NCI-H2196 treated with DMSO at 0.1 percent for 48 hours (cell line): ENCODE measurements around the gene SEM1.
"Not testable (repeated sequence)": the region's sequence is repeated elsewhere in the genome, so short reads cannot be mapped to it uniquely, and the experiment has no call there.

Experiments
- DNase-seq: peaks from one replicate; lab custom pipeline; 2025; ENCODE audit not compliant: unreplicated experiment; lab: John Stamatoyannopoulos, UW

The SEM1 gene

DNA sequence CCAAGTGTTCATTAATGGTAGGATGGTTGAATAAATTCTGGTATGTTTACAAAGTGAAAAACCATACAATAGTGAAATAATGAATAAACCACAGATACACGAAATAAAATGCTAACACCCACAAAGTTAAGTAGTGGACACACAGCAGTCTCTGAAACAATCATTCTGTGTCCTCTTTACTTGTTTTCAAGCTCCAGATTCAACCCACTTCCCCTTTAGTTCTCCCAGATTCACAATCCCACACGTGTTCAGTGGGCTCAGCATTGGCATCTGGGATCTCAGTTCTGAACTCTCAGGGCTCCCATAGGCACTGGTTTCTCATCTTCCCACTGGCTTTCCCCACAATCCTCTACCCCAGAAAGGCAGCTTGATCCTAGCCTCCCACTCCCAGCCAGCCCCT is 44.9 kb downstream of the SEM1 start:
- DNase-seq: no peak

DNA sequence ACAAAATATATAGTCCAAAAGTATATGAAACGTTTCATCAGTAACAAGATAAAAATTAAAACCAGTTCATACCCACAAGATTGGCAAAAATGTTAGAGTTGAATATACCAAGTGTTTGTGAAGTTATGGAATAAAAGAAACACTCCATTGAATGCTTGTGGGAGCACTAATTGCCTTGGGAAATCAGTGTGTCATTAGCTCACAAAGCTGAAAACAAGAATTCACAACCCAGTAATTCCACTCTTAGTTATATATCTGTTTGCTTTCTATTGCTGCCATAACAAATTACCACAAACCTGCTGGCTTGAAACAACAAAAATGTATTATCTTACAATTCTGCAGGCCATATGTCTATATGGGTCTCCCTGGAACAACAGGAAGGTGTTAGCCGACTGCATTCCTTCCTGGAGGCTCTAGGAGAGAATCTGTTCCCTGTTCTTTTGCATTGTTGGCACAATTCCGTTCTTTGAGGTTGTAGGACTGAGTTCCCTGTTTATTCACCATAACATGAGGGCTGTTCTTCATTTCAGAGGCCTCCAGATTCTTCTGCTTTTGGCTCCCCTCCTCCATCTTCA is 45.7 kb downstream of the SEM1 start:
- no peak for DNase-seq

DNA sequence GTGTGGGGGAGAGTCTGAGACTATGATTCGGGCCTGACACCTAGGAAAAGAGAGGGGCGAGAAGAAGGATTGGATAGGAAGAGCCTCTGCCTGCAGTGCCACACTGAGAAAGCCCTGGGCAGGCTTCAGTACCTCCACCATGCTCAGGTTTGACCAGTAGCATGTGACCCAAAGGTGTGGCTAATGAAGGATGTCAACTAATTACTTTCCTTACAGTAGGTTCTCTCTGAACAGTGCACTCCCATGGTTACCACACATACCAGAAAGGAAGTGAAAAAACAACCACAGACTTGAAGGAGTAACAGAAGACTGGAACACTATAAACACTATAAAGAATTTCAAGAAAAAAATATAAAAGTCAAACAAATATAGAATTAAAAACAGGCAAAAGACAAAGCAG is 46.2 kb downstream of the SEM1 start:
- no peak for DNase-seq

DNA sequence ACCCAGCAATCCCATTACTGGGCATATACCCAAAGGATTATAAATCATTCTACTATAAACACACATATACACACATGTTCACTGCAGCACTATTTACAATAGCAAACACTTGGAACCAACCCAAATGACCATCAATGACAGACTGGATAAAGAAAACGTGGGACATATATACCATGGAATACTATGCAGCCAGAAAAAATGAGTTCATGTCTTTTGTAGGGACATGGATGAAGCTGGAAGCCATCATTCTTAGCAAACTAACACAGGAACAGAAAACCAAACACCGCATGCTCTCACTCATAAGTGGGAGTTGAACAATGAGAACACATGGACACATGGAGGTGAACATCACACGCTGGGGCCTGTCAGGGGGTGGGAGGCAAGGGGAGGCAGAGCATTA is 47.5 kb downstream of the SEM1 start:
- not testable (repeated sequence) for DNase-seq

DNA sequence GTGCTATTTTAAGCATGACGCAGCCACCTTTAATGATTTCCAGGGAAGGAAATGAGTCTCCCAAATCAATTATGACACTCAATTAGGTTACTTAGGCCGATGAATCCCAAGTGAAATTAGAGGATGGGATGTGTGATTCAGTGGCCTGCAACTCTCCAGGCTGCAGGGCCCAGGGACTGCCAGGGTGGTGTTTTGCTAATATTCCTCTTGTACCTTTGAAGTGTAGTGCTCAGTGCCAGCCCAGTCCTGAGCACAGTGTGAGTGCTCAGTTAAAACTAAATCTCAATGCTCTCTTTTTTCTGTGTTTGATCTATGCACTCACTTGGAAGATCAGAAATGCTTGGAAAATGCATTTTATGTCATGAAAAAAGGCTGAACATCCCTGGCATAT is 51.6 kb downstream of the SEM1 start:
- DNase-seq: no peak

DNA sequence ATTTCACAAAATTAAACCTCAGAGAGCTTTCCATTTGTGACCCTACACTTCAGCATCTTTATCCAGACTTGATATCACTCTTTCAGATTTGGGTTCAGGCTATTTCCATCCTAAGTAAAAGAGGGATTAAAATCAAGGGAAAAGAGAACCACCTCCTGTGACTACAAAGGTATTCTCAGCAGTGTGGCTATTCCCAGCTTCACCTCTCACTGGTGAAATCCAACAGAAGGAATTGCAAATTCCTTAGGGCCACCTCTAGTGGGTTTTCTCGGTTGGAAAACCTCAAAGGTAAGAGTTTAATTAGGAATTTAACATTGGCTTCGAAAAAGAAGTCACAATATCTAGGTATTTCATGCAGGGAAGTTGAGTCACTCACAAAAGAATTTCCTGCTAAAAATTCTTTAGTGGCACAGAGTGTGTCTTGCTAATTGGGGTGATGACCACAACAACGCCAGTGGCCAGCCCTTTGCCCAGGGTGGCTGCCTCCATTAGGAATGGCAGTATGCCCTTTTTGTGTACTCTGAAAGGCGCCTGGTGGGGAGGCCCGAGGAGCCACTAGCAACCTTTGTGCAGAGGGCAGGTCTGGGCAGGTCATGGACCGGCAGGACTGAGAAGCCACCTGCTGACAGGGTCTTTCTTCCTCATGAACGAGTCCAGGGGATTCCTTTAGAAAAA is 52.2 kb downstream of the SEM1 start:
- no peak for DNase-seq

DNA sequence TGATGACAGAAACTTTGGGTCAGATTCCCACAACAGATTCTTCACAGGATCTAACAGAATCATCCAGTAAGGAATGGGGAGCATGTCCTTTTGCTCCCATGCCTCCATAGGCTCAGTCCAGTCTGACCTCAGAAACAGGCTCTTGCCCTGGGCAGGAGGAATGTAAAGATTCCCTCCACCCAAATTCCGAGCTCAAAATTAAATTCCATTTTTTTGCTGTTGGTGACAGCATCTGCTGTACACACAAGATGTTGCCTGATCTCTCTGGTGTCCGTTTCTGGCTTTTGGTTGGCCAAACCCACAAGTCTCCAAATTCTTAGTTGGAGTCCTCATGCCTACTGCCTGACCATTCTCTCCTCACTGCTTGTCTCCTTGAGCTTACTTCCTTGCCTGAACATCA is 53.7 kb downstream of the SEM1 start:
- no peak for DNase-seq

DNA sequence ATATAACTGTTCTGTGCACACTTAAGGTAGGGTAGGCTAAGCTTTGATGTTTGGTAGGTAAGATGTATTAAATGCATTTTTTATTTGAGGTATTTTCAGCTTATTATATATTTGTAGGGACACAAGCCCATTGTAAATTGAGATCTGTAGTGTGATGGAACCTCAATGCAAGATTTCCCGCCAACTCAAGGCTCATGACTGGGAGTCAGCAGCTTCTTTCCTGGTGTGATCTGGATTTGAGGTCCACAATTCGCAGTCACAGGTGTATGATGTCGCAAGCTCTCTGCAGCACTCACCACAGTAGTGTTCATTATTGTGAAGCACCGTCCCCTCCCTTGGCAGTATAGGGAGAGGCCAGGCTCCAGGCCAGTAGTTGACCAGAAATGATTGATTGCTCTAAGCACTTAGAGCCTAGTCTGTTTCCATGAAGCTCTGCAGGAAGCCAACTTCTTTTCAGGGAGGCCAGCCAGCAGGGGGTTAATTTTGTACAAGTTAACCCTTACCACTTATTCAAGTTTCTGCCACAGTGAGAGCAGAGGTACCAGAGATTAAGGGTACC is 54.9 kb downstream of the SEM1 start:
- DNase-seq: no peak

DNA sequence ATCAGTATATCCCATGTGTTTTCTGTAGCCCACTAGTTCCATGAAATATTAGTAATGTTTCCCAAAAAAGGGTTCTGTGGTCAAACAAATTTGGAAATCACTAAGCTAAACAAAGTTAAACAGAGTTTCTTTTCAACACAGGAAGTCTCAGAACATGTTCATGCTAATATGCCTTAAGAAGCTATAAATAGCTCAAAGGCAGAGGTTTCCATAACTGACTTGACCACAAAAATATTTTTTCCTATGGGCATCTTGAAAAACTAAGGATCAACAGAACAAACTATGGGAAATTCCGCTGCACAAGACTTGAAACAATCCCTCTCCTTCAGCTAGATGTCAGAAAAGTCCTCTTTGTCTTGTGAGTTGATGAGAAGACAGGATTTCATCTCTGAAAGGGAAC is 59.7 kb downstream of the SEM1 start:
- no peak for DNase-seq

DNA sequence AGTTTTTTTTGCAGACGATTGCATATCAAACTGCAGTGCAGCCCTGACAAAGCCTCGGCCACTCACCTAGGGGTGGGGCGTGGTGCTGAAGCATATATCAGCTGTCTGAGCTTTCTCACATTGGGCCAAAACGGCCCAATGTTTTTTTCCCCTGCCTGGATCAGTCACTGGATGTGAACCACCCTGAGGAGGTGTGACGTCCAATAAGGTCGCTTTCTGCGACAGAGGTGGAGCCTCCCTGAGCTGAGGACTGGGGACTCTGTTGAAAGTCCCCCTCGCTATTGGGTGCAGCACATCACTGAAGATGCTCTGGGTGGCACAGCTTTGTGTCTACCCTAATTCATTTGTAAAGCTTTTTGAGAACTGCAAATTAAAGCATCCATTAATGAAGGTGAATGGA is 60.9 kb downstream of the SEM1 start:
- DNase-seq: no peak

DNA sequence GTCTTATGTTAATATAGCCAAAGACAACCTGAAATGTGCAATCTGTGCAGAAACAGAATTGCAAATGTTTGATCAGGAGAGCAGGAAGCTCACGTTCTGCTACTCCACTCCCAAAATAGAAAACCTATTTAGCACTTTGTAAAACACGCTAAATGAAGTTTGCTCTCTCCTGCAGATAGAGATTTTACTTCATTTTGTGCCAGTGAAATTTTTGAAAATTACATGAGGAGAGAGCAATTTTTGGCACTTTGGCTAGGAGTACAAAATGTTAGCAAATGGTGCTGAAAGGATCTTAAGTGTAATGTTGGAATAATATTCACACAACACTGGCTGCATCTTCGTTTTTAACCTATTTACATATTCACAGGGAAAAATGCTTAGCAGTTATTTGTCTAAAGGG is 61.9 kb downstream of the SEM1 start:
- DNase-seq: no peak

DNA sequence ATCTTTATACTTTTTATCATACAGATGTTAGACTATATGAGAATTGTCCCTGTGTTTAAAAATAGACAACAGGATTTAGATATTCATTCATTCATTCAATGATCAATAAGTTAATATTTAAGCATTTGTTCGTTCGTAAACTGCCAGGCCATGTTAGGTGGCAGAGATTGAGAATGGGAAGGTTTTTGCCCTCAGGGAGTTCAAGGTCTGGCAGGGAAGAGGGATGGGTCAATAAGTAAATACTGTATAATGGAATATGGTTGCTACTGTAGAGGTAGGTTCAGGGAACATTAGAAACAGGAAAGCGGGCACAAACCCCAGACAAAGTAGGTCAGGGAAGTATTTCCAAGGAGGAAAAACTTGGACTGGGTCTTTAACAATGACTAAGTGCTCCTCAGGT is 64.6 kb downstream of the SEM1 start:
- DNase-seq: no peak

DNA sequence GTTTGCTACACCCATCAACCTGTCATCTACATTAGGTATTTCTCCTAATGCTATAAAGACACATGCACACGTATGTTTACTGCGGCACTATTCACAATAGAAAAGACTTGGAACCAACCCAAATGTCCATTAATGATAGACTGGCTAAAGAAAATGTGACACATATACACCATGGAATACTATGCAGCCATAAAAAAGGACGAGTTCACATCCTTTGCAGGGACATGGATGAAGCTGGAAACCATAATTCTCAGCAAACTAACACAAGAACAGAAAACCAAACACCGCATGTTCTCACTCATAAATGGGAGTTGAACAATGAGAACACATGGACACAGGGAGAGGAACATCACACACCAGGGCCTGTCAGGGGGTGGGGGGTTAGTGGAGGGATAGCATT is 66.2 kb downstream of the SEM1 start:
- not testable (repeated sequence) for DNase-seq

DNA sequence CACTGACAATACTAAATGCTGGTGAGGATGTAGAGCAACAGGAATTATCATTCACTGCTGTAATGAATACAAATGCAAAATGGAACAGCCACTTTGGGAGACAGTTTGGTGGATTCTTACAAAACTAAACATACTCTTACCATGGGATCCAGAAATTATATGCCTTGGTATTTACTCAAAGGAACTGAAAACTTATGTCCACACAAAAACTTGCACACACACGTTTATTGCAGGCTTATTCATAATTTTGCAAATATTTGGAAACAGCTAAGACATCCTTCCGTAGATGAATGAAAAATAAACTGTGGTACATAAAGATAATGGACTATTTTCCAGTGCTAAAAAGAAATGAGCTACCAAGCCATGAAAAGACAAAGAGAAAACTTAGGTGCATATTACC is 69.6 kb downstream of the SEM1 start:
- no peak for DNase-seq
